ENCODE data around the gene RHOT2. TPM values are rescaled to one million over a fixed set of nuclear protein-coding genes. Genes with fewer than 3 reads are reported as not detected.

Gene RHOT2
- total and polyA plus RNA-seq, 9 of the 15 experiments (the other 6 are each of a cell fraction or from before 2014, with no cell fraction given), result 5.0 to 373 (median 112) TPM

GRCh38 chr16:674968-675883 is 7.3 kb downstream of the RHOT2 start, which contains the start of gene RHBDL1 (continued):
- TF ChIP-seq MLX (CRISPR knock-in tag; conservative IDR thresholded peaks at IDR 0.05) (no peak), SNAPC5 (CRISPR knock-in tag; IDR thresholded peaks at IDR 0.05) (no peak), ARNT (IDR thresholded peaks at IDR 0.05) (0 out of 4 replicates have a peak, but pooled peaks of 1 of the 2 experiments have one; percentile 36), ZNF282 (CRISPR knock-in tag; IDR thresholded peaks at IDR 0.05) (no peak), ZNF280B (CRISPR knock-in tag; IDR thresholded peaks at IDR 0.05) (no peak), UBTF (IDR thresholded peaks at IDR 0.05; ENCODE audit: borderline replicate concordance in 1 of 2, low read depth in 2 of 2, low read length in 2 of 2) (peak in 1 of 2 experiments; percentile 61; a peak in 1 of 4 replicates), EGR1 (conservative IDR thresholded peaks at IDR 0.05) (peak; percentile 80), PHF21A (IDR thresholded peaks at IDR 0.05; ENCODE audit: borderline replicate concordance, low read depth) (no peak), MYC (IDR thresholded peaks at IDR 0.05; ENCODE audit: low read depth, low read length) (0 out of 2 replicates have a peak, but pooled peaks have one; percentile 6), MYC (CRISPR knock-in tag; IDR thresholded peaks at IDR 0.05; ENCODE audit: borderline replicate concordance, low read depth) (peak; percentile 79; the same call in 1 of the 2 replicates), CTCFL (IDR thresholded peaks at IDR 0.05; ENCODE audit: borderline replicate concordance, insufficient read depth, low read depth, low read length, poor library complexity, severe bottlenecking) (peak; percentile 83), SP1 (CRISPR knock-in tag; IDR thresholded peaks at IDR 0.05) (peak; percentile 77), MNT (conservative IDR thresholded peaks at IDR 0.05) (peak; percentile 73 to 85), BHLHE40 (IDR thresholded peaks at IDR 0.05; ENCODE audit: low read length) (0 out of 2 replicates have a peak, but pooled peaks have one; percentile 0), ZNF511 (CRISPR knock-in tag; IDR thresholded peaks at IDR 0.05) (0 out of 2 replicates have a peak, but pooled peaks have one; percentile 19)

All from K562 (cell line).